ENCODE results near the gene HSPBP1. TPM values are rescaled to one million over a fixed set of nuclear protein-coding genes. Genes with fewer than 3 reads are reported as not detected.
A peak's percentile ranks its signal among the peaks of the same experiment; 100 is the strongest.

HSPBP1 gene
- total and polyA plus RNA-seq, 9 of the 15 experiments (the other 6 are each of a cell fraction or from before 2014, with no cell fraction given) = 0.83 to 81.3 (median 21.8) TPM

DNA sequence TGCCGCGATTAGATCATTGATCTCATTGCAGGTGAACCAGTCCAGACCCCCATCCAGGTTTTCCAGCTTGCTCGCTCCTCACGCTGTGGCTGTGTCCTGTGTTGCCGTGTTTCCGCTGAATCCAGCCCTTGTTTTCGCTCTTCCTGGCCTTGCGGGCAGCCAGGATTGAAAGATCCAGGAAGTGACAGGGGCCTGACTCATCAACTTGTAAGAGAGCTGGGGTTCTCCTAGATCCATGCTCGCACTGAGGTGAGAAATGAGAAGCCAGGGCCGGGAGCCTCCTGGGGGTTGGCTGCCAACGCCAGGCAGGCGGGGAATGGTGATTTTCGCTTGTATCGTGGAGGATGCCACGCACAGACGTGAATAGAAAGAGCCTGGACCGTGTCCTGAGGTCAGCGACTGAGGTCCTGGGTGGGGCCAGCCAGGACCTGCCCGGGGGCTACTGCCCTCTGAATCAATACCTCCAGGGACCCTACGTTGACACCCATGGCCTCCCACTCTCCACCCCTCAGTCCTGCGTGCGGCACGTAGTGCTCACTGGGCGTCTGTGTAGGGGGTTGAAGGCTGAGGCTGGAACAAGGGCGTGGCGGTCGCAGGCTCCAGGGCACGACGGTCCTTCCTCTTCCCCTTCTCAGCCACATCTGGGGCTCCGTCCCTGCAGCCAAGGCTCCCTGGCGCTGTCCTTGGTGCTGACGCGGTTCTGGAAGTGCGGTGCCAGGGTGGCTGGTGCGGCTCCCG, 63.3 kb downstream of the HSPBP1 start (continued):
- TF ChIP-seq, protein P1, sequence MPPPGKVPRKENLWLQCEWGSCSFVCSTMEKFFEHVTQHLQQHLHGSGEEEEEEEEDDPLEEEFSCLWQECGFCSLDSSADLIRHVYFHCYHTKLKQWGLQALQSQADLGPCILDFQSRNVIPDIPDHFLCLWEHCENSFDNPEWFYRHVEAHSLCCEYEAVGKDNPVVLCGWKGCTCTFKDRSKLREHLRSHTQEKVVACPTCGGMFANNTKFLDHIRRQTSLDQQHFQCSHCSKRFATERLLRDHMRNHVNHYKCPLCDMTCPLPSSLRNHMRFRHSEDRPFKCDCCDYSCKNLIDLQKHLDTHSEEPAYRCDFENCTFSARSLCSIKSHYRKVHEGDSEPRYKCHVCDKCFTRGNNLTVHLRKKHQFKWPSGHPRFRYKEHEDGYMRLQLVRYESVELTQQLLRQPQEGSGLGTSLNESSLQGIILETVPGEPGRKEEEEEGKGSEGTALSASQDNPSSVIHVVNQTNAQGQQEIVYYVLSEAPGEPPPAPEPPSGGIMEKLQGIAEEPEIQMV (tag; conservative IDR thresholded peaks at IDR 0.05; ENCODE audit: low read depth) = no peak
- TF ChIP-seq NR3C1 (CRISPR knock-in tag; IDR thresholded peaks at IDR 0.05) (peak; percentile 96), RUNX1 (IDR thresholded peaks at IDR 0.05; ENCODE audit: low read depth) (peak; percentile 68; the same call in 1 of the 2 replicates), LCOR (CRISPR knock-in tag; IDR thresholded peaks at IDR 0.05) (peak; percentile 76), GATAD2B (IDR thresholded peaks at IDR 0.05; ENCODE audit: borderline replicate concordance) (peak; percentile 98), RAD51 (IDR thresholded peaks at IDR 0.05; ENCODE audit: borderline replicate concordance, low read depth) (peak; percentile 32; the same call in 1 of the 2 replicates), SAFB2 (IDR thresholded peaks at IDR 0.05; ENCODE audit: borderline replicate concordance, low read depth, low read length, severe bottlenecking) (no peak), PHTF2 (CRISPR knock-in tag; IDR thresholded peaks at IDR 0.05) (no peak), ZNF121 (CRISPR knock-in tag; conservative IDR thresholded peaks at IDR 0.05) (peak; percentile 95), ZNF197 (CRISPR knock-in tag; IDR thresholded peaks at IDR 0.05; ENCODE audit: low read depth) (no peak; the same call in 1 of the 2 replicates), ZC3H4 (CRISPR knock-in tag; IDR thresholded peaks at IDR 0.05; ENCODE audit: borderline replicate concordance) (no peak), FOSL1 (tag; conservative IDR thresholded peaks at IDR 0.05) (peak; percentile 99), ZNF699 (CRISPR knock-in tag; IDR thresholded peaks at IDR 0.05; ENCODE audit: insufficient replicate concordance) (no peak)
- TF ChIP-seq, protein P2, sequence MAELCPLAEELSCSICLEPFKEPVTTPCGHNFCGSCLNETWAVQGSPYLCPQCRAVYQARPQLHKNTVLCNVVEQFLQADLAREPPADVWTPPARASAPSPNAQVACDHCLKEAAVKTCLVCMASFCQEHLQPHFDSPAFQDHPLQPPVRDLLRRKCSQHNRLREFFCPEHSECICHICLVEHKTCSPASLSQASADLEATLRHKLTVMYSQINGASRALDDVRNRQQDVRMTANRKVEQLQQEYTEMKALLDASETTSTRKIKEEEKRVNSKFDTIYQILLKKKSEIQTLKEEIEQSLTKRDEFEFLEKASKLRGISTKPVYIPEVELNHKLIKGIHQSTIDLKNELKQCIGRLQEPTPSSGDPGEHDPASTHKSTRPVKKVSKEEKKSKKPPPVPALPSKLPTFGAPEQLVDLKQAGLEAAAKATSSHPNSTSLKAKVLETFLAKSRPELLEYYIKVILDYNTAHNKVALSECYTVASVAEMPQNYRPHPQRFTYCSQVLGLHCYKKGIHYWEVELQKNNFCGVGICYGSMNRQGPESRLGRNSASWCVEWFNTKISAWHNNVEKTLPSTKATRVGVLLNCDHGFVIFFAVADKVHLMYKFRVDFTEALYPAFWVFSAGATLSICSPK (IDR thresholded peaks at IDR 0.05; ENCODE audit: borderline replicate concordance) = no peak
- TF ChIP-seq, protein P3, sequence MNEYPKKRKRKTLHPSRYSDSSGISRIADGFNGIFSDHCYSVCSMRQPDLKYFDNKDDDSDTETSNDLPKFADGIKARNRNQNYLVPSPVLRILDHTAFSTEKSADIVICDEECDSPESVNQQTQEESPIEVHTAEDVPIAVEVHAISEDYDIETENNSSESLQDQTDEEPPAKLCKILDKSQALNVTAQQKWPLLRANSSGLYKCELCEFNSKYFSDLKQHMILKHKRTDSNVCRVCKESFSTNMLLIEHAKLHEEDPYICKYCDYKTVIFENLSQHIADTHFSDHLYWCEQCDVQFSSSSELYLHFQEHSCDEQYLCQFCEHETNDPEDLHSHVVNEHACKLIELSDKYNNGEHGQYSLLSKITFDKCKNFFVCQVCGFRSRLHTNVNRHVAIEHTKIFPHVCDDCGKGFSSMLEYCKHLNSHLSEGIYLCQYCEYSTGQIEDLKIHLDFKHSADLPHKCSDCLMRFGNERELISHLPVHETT (CRISPR knock-in tag; conservative IDR thresholded peaks at IDR 0.05 in 1 of 2, IDR thresholded peaks at IDR 0.05 in 1 of 2) = peak in 1 of 2 experiments; percentile 83; a peak in 2 of 4 replicates
- TF ChIP-seq, protein P4, sequence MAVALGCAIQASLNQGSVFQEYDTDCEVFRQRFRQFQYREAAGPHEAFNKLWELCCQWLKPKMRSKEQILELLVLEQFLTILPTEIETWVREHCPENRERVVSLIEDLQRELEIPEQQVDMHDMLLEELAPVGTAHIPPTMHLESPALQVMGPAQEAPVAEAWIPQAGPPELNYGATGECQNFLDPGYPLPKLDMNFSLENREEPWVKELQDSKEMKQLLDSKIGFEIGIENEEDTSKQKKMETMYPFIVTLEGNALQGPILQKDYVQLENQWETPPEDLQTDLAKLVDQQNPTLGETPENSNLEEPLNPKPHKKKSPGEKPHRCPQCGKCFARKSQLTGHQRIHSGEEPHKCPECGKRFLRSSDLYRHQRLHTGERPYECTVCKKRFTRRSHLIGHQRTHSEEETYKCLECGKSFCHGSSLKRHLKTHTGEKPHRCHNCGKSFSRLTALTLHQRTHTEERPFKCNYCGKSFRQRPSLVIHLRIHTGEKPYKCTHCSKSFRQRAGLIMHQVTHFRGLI (CRISPR knock-in tag; IDR thresholded peaks at IDR 0.05) = no peak
- TF ChIP-seq, protein P5, sequence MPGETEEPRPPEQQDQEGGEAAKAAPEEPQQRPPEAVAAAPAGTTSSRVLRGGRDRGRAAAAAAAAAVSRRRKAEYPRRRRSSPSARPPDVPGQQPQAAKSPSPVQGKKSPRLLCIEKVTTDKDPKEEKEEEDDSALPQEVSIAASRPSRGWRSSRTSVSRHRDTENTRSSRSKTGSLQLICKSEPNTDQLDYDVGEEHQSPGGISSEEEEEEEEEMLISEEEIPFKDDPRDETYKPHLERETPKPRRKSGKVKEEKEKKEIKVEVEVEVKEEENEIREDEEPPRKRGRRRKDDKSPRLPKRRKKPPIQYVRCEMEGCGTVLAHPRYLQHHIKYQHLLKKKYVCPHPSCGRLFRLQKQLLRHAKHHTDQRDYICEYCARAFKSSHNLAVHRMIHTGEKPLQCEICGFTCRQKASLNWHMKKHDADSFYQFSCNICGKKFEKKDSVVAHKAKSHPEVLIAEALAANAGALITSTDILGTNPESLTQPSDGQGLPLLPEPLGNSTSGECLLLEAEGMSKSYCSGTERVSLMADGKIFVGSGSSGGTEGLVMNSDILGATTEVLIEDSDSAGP (CRISPR knock-in tag; IDR thresholded peaks at IDR 0.05) = peak; percentile 82
